DOHH2 (cell line): ENCODE measurements around the gene FSTL4.

Experiments
- H3F3A ChIP-seq: fragments of 200-600 bp; sonication (generic), shearing (Covaris generic); 2 replicates; pipeline ENCODE4 v1.6.0; 2016; ENCODE audit warnings: antibody characterized with exemption, mild to moderate bottlenecking; ENCODE audit not compliant: control insufficient read depth, insufficient read depth
- H3K27ac ChIP-seq: fragments of 200-600 bp; sonication (generic); 2 replicates; pipeline ENCODE4 v1.5.1; 2014; ENCODE audit warnings: low read depth, mild to moderate bottlenecking, low read length, moderate library complexity
- H3K27me3 ChIP-seq: fragments of 200-600 bp; sonication (generic); 2 replicates; pipeline ENCODE4 v1.6.1; 2014; ENCODE audit warnings: mild to moderate bottlenecking, low read length, mixed read lengths; ENCODE audit not compliant: control insufficient read depth
- H3K36me3 ChIP-seq: fragments of 200-600 bp; sonication (generic); 2 replicates; pipeline ENCODE4 v1.6.1; 2014; ENCODE audit warnings: mild to moderate bottlenecking, low read length, moderate library complexity, mixed read lengths; ENCODE audit not compliant: control insufficient read depth
- H3K4me1 ChIP-seq: fragments of 200-600 bp; sonication (generic); 2 replicates; pipeline ENCODE4 v1.6.1; 2014; ENCODE audit warnings: mild to moderate bottlenecking, low read length, mixed read lengths; ENCODE audit not compliant: control insufficient read depth
- H3K4me2 ChIP-seq: fragments of 200-600 bp; sonication (generic); 2 replicates; pipeline ENCODE4 v1.6.0; 2014; ENCODE audit warnings: mild to moderate bottlenecking, low read length, moderate library complexity
- H3K4me3 ChIP-seq: fragments of 200-600 bp; sonication (generic); 2 replicates; pipeline ENCODE4 v1.5.1; 2014; ENCODE audit warnings: mild to moderate bottlenecking, low read length, mixed read lengths
- H3K79me2 ChIP-seq: fragments of 200-600 bp; sonication (generic); 2 replicates; pipeline ENCODE4 v1.6.1; 2014; ENCODE audit warnings: mild to moderate bottlenecking, low read length, mixed read lengths; ENCODE audit not compliant: control insufficient read depth
- H3K9me2 ChIP-seq: fragments of 200-600 bp; sonication (generic); replicated peaks from 2 replicates; pipeline ENCODE4 v1.6.1; 2014; ENCODE audit warnings: mild to moderate bottlenecking, low read length, mixed read lengths; ENCODE audit not compliant: control insufficient read depth
- H3K9me3 ChIP-seq: fragments of 200-600 bp; sonication (generic); 2 replicates; pipeline ENCODE4 v1.6.1; 2014; ENCODE audit warnings: antibody characterized with exemption, low read length, mixed read lengths; ENCODE audit not compliant: control insufficient read depth, insufficient read depth
- H4K20me1 ChIP-seq: fragments of 200-600 bp; sonication (generic); 2 replicates; pipeline ENCODE4 v1.6.0; 2014; ENCODE audit warnings: low read depth, mild to moderate bottlenecking, antibody characterized with exemption, low read length, moderate library complexity; ENCODE audit not compliant: control insufficient read depth, insufficient read depth
- EZH2phosphoT487 ChIP-seq: fragments of 200-600 bp; sonication (generic); IDR thresholded peaks from 2 replicates; pipeline ENCODE4 v1.6.1; 2017; ENCODE audit warnings: borderline replicate concordance, mild to moderate bottlenecking, antibody characterized with exemption, low read length, moderate library complexity, mixed read lengths
- TF ChIP-seq, protein P1 (sequence below): fragments of 200-600 bp; sonication (generic); IDR thresholded peaks from one replicate; pipeline ENCODE4 v1.5.1; 2014; ENCODE audit warnings: antibody characterized with exemption, mild to moderate bottlenecking, low read depth, low read length; ENCODE audit not compliant: poor library complexity, severe bottlenecking

The FSTL4 gene

DNA sequence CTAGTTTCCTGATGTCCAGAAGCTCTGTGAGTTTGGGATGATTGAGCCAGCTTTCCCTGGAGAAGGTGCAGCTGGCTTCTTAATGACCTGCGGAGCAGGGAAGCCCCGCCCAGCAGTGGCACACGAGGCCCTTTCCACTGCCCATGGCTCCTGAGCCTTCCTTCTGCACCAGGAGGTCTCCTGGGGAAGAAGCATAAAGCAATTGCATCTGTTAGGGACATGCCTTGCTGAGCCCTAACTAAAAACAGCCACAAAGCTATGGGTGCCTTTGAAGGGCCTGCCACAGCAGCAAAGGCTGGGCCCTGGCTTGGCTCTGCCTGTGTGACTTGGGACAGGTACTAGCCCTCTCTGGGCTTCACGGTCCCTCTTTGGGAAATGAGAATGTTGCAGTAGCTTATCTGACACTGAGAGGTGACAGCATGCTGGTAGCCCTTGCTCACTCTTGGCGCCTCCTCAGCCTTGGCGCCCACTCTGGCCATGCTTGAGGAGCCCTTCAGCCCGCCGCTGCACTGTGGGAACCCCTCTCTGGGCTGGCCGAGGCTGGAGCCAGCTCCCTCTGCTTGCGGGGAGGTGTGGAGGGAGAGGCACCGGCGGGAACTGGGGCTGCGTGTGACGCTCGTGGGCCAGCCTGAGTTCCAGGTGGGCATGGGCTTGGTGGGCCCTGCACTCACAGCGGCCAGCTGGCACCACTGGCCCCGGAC, 218.4 kb downstream of the FSTL4 start:
- no peak overlapping the region for H3K4me2 ChIP-seq
- no peaks in the 10 kb centered on the region for H3K79me2 ChIP-seq
- no peaks in the 10 kb centered on the region for H3K9me3 ChIP-seq
- H3F3A ChIP-seq, result peaks cover 5% of the 10 kb centered on the region; the same call in 1 of the 2 replicates
- H4K20me1 ChIP-seq, result no peaks in the 10 kb centered on the region
- H3K4me3 ChIP-seq, result no peak overlapping the region
- no peak for TF ChIP-seq EZH2phosphoT487
- TF ChIP-seq, protein P1, sequence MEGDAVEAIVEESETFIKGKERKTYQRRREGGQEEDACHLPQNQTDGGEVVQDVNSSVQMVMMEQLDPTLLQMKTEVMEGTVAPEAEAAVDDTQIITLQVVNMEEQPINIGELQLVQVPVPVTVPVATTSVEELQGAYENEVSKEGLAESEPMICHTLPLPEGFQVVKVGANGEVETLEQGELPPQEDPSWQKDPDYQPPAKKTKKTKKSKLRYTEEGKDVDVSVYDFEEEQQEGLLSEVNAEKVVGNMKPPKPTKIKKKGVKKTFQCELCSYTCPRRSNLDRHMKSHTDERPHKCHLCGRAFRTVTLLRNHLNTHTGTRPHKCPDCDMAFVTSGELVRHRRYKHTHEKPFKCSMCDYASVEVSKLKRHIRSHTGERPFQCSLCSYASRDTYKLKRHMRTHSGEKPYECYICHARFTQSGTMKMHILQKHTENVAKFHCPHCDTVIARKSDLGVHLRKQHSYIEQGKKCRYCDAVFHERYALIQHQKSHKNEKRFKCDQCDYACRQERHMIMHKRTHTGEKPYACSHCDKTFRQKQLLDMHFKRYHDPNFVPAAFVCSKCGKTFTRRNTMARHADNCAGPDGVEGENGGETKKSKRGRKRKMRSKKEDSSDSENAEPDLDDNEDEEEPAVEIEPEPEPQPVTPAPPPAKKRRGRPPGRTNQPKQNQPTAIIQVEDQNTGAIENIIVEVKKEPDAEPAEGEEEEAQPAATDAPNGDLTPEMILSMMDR, result no peak
- peaks cover 6% of the 10 kb centered on the region; the same call in 1 of the 2 replicates for H3K27me3 ChIP-seq
- no peaks in the 10 kb centered on the region for H3K36me3 ChIP-seq
- H3K4me1 ChIP-seq, result peaks cover 31% of the 10 kb centered on the region
- H3K9me2 ChIP-seq, result no peaks in the 10 kb centered on the region
- H3K27ac ChIP-seq, result no peak overlapping the region

DNA sequence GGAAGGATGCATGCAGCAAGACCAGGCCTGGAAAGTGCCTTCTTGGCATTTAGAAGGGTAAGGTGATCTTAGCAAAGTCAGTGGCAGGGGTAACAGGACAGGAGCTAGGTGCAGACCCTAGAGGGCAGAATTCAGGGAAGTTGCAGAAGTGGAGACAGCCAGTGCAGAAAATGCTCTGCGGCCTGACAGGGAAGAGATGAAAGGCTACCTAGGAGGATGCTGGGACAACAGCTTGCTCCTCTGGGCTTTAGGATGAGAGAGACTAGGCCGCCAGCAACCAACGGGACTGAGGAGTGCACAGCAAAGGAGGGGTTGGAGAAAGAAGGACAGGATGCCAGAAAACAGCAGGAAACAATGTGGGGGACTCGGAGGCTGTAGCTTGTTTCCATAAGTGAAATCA, 219.9 kb downstream of the FSTL4 start:
- no peaks in the 10 kb centered on the region for H4K20me1 ChIP-seq
- H3K9me3 ChIP-seq, result no peaks in the 10 kb centered on the region
- no peak overlapping the region for H3K4me3 ChIP-seq
- H3K4me1 ChIP-seq, result peaks cover 19% of the 10 kb centered on the region
- no peaks in the 10 kb centered on the region for H3K36me3 ChIP-seq
- no peak overlapping the region for H3K4me2 ChIP-seq
- H3K79me2 ChIP-seq, result no peaks in the 10 kb centered on the region
- no peaks in the 10 kb centered on the region for H3K9me2 ChIP-seq
- no peak overlapping the region for H3K27ac ChIP-seq
- peaks cover 5% of the 10 kb centered on the region; the same call in 1 of the 2 replicates for H3F3A ChIP-seq
- H3K27me3 ChIP-seq, result peaks cover 12% of the 10 kb centered on the region
- TF ChIP-seq, protein P1, result no peak
- no peak for TF ChIP-seq EZH2phosphoT487

DNA sequence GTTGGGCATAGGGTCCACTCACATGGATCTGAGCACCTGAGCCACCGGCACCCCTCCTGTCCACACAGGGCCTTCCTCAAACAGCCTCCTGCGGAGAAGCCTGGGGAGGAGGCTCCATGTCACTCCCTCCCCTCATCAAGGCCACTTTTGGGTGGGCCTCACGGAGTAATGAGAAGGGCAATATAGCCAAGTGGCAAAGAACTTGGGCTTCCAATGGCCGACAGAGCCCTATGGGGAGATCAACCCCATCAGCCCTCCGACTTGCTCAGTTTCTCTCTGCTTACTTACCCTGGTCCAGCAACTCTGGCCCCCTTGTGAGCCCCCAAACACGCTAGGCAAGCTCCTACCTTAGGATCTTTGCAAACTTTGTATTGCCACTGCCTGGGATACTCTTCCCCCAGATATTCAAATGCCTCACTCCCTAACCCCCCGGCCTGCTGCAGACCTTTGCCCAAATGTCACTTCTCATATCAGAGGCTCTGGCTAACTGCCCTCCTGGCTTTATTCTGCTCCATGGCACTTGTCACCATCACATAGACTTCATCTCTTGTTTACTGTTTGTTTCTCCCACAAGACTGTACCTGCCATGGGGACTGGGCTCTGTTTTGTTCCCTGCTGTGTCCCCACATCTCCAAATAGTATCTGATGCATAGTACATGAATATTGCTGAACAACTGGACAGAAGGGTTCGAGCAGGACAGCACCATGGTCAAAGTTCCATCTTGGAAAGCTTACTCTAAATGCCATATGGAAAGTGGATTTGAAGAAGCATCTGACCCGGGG, 220.8 kb downstream of the FSTL4 start:
- Histone ChIP-seq H3K79me2 (no peaks in the 10 kb centered on the region), H3K4me3 (no peak overlapping the region), H3K27me3 (peaks cover 19% of the 10 kb centered on the region), H3K27ac (no peak overlapping the region), H3F3A (peaks cover 4% of the 10 kb centered on the region; the same call in 1 of the 2 replicates), H4K20me1 (no peaks in the 10 kb centered on the region), H3K4me1 (peaks cover 10% of the 10 kb centered on the region), H3K9me3 (no peaks in the 10 kb centered on the region), H3K9me2 (no peaks in the 10 kb centered on the region), H3K36me3 (no peaks in the 10 kb centered on the region), H3K4me2 (no peak overlapping the region)
- TF ChIP-seq, protein P1, result no peak
- no peak for TF ChIP-seq EZH2phosphoT487
